Measurements from ENCODE around the gene MYL3. TPM values are rescaled to one million over a fixed set of nuclear protein-coding genes. Genes with fewer than 3 reads are reported as not detected.

Gene MYL3
- total RNA-seq, 3 donors from 2014 or later (not counting 1 experiment from before 2014, with no cell fraction given), result not detected

- DNase-seq (no peak), ATAC-seq (no peak)
- Histone ChIP-seq H3K4me1 (ENCODE audit: control insufficient read depth, insufficient read depth, low read length) (no peaks in the 10 kb centered on the region), H3K27me3 (ENCODE audit: control insufficient read depth, insufficient read depth, low read length) (no peaks in the 10 kb centered on the region), H3K27ac (ENCODE audit: low read length) (no peak overlapping the region), H3K4me3 (ENCODE audit: low read length) (no peak overlapping the region), H3K9me3 (ENCODE audit: control insufficient read depth, insufficient read depth, low read length) (no peaks in the 10 kb centered on the region), H3K36me3 (ENCODE audit: control insufficient read depth, insufficient read depth, low read length) (no peaks in the 10 kb centered on the region)
- H3K4me3 Mint-ChIP-seq, result no peak overlapping the region
- H3K27ac Mint-ChIP-seq, result no peak overlapping the region
- H3K27me3 Mint-ChIP-seq (ENCODE audit: low read depth in 2 of 2), result peaks cover 7% of the 10 kb centered on the region in 2 donors
- H3K4me1 Mint-ChIP-seq, result peaks cover 0 to 6% of the 10 kb centered on the region in 2 donors
- H3K36me3 Mint-ChIP-seq, result no peaks in the 10 kb centered on the region
- intact Hi-C loops (cut with micrococcal nuclease), result no loop called here
- no peaks in the 10 kb centered on the region for H3K9me3 Mint-ChIP-seq
- WGBS (ENCODE audit: insufficient coverage), result 80% methylated on average over 21 of the region's 21 CpGs
- TF ChIP-seq, protein P1, sequence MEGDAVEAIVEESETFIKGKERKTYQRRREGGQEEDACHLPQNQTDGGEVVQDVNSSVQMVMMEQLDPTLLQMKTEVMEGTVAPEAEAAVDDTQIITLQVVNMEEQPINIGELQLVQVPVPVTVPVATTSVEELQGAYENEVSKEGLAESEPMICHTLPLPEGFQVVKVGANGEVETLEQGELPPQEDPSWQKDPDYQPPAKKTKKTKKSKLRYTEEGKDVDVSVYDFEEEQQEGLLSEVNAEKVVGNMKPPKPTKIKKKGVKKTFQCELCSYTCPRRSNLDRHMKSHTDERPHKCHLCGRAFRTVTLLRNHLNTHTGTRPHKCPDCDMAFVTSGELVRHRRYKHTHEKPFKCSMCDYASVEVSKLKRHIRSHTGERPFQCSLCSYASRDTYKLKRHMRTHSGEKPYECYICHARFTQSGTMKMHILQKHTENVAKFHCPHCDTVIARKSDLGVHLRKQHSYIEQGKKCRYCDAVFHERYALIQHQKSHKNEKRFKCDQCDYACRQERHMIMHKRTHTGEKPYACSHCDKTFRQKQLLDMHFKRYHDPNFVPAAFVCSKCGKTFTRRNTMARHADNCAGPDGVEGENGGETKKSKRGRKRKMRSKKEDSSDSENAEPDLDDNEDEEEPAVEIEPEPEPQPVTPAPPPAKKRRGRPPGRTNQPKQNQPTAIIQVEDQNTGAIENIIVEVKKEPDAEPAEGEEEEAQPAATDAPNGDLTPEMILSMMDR (IDR thresholded peaks at IDR 0.05), result no peak
Measured at GRCh38 chr3:46903341-46904302, 40.4 kb upstream of the MYL3 start.

- H3K4me1 ChIP-seq (ENCODE audit: control insufficient read depth, insufficient read depth, low read length), result peaks cover 7% of the 10 kb centered on the region
- no peak for DNase-seq
- peaks cover 0 to 14% of the 10 kb centered on the region in 2 donors for H3K4me1 Mint-ChIP-seq
- no peak overlapping the region for H3K4me3 ChIP-seq (ENCODE audit: low read length)
- intact Hi-C loops (cut with micrococcal nuclease), result no loop called here
- no peaks in the 10 kb centered on the region for H3K27me3 ChIP-seq (ENCODE audit: control insufficient read depth, insufficient read depth, low read length)
- no peaks in the 10 kb centered on the region for H3K36me3 Mint-ChIP-seq
- H3K9me3 ChIP-seq (ENCODE audit: control insufficient read depth, insufficient read depth, low read length), result no peaks in the 10 kb centered on the region
- H3K9me3 Mint-ChIP-seq, result no peaks in the 10 kb centered on the region
- H3K27ac Mint-ChIP-seq, result no peak overlapping the region
- 91% methylated on average over 15 of the region's 15 CpGs for WGBS (ENCODE audit: insufficient coverage)
- no peak overlapping the region for H3K4me3 Mint-ChIP-seq
- no peak for ATAC-seq
- peaks cover 7 to 14% of the 10 kb centered on the region in 2 donors for H3K27me3 Mint-ChIP-seq (ENCODE audit: low read depth in 2 of 2)
- TF ChIP-seq, protein P1 (IDR thresholded peaks at IDR 0.05), result no peak
- no peak overlapping the region for H3K27ac ChIP-seq (ENCODE audit: low read length)
- H3K36me3 ChIP-seq (ENCODE audit: control insufficient read depth, insufficient read depth, low read length), result no peaks in the 10 kb centered on the region
Measured at GRCh38 chr3:46902188-46902631, 39.0 kb upstream of the MYL3 start.

DNA sequence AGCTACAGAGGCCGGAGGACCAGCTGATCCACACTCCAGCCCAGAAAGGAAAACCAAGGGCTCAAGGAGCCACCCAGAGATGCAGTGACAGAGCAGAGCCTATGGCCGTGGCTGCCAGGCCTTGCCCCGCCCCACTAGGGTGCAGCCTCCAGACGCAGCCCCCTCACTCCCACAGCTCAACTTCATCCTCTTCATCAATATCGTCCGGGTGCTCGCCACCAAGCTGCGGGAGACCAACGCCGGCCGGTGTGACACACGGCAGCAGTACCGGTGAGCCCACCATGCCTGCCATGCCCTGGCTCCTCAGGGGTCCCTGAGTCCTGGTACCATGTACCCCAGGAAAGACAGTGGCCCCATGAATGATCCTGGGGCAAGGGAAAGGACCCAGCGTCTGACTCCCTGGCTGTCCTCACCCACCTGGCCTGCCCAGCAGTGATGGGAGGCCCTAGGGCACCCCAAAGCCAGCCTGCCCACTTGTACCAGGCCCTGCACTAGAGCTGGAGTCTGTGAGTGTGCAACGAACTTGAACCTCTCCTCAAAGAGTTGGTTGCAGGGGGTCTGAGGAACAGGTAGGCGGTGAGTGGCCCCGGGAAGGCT, 38.4 kb upstream of the MYL3 start:
- DNase-seq (no peak), ATAC-seq (no peak)
- H3K27ac Mint-ChIP-seq, result no peak overlapping the region
- peaks cover 7% of the 10 kb centered on the region for H3K4me1 ChIP-seq (ENCODE audit: control insufficient read depth, insufficient read depth, low read length)
- H3K9me3 Mint-ChIP-seq, result no peaks in the 10 kb centered on the region
- no peaks in the 10 kb centered on the region for H3K9me3 ChIP-seq (ENCODE audit: control insufficient read depth, insufficient read depth, low read length)
- H3K27me3 ChIP-seq (ENCODE audit: control insufficient read depth, insufficient read depth, low read length), result no peaks in the 10 kb centered on the region
- TF ChIP-seq, protein P1 (IDR thresholded peaks at IDR 0.05), result no peak
- H3K4me3 Mint-ChIP-seq, result no peak overlapping the region
- H3K36me3 Mint-ChIP-seq, result no peaks in the 10 kb centered on the region
- 92% methylated on average over 17 of the region's 17 CpGs for WGBS (ENCODE audit: insufficient coverage)
- no peaks in the 10 kb centered on the region for H3K36me3 ChIP-seq (ENCODE audit: control insufficient read depth, insufficient read depth, low read length)
- peaks cover 7 to 14% of the 10 kb centered on the region in 2 donors for H3K27me3 Mint-ChIP-seq (ENCODE audit: low read depth in 2 of 2)
- H3K4me3 ChIP-seq (ENCODE audit: low read length), result no peak overlapping the region
- intact Hi-C loops (cut with micrococcal nuclease), result no loop called here
- peaks cover 0 to 14% of the 10 kb centered on the region in 2 donors for H3K4me1 Mint-ChIP-seq
- H3K27ac ChIP-seq (ENCODE audit: low read length), result no peak overlapping the region

All from natural killer cell (primary cell).